HepG2 (cell line): Measurements from ENCODE around the gene HTRA2. TPM values are rescaled to one million over a fixed set of nuclear protein-coding genes. Genes with fewer than 3 reads are reported as not detected.

Experiments used
- ATM ChIP-seq: fragments of 450-650 bp; IDR thresholded peaks from 2 replicates; pipeline ENCODE4 v1.7.1; 2017; ENCODE audit warnings: mild to moderate bottlenecking, borderline replicate concordance
- CSRNP1 ChIP-seq: sonication (generic); formaldehyde crosslinking; IDR thresholded peaks from 2 replicates; pipeline ENCODE4 v1.8.1; 2023; ENCODE audit warnings: mild to moderate bottlenecking, missing genetic modification reagents
- EED ChIP-seq: sonication (generic); formaldehyde crosslinking; IDR thresholded peaks from 2 replicates; pipeline ENCODE4 v1.5.0; 2020; ENCODE audit warnings: mild to moderate bottlenecking, missing genetic modification reagents
- ESRRA ChIP-seq: sonication (generic); formaldehyde crosslinking; IDR thresholded peaks from 2 replicates; pipeline ENCODE4 v1.5.1; 2020; ENCODE audit warnings: mild to moderate bottlenecking, low read depth, missing genetic modification reagents
- KDM5B ChIP-seq: sonication (generic); formaldehyde crosslinking; IDR thresholded peaks from 2 replicates; pipeline ENCODE4 v1.4.0; 2020; ENCODE audit warnings: missing genetic modification reagents, mild to moderate bottlenecking, borderline replicate concordance
- MAFK ChIP-seq, 2 experiments: IDR thresholded peaks in 1 of 2; conservative IDR thresholded peaks in 1 of 2; 2 replicates each; pipeline ENCODE4 v1.6.1; 2011; ENCODE audit warnings: improper control_type of control experiment in 2 of 2, low read length in 2 of 2
- NFRKB ChIP-seq: fragments of 450-650 bp; IDR thresholded peaks from 2 replicates; pipeline ENCODE4 v1.6.1; 2017
- NPAS2 ChIP-seq: sonication (generic); formaldehyde crosslinking; IDR thresholded peaks from 2 replicates; pipeline ENCODE4 v1.8.0; 2022; ENCODE audit warnings: mild to moderate bottlenecking, missing genetic modification reagents, borderline replicate concordance
- NR2F1 ChIP-seq, 2 experiments: fragments of 450-650 bp in 1 of 2; formaldehyde crosslinking in 1 of 2; IDR thresholded peaks; 2 replicates each; pipeline versions ENCODE4 v1.5.0 to v1.6.1; 2016 to 2020; ENCODE audit warnings: mild to moderate bottlenecking in 1 of 2, missing compliant biosample characterization in 1 of 2, missing genetic modification reagents in 1 of 2, moderate library complexity in 1 of 2
- PLRG1 ChIP-seq: fragments of 450-650 bp; conservative IDR thresholded peaks from 2 replicates; pipeline ENCODE4 v1.6.1; 2016
- TFDP2 ChIP-seq: sonication (generic); formaldehyde crosslinking; IDR thresholded peaks from 2 replicates; pipeline ENCODE4 v1.4.0; 2020; ENCODE audit warnings: missing genetic modification reagents
- ZBTB43 ChIP-seq: sonication (generic); formaldehyde crosslinking; conservative IDR thresholded peaks from 2 replicates; pipeline ENCODE4 v1.4.0; 2020; ENCODE audit warnings: missing genetic modification reagents
- ZNF101 ChIP-seq: sonication (generic); formaldehyde crosslinking; IDR thresholded peaks from 2 replicates; pipeline ENCODE4 v1.4.0; 2020; ENCODE audit warnings: mild to moderate bottlenecking, low read depth, missing genetic modification reagents, borderline replicate concordance
- ZNF18 ChIP-seq: sonication (generic); formaldehyde crosslinking; IDR thresholded peaks from 2 replicates; pipeline ENCODE4 v1.8.0; 2022; ENCODE audit warnings: mild to moderate bottlenecking, missing genetic modification reagents; ENCODE audit not compliant: insufficient replicate concordance
- ZNF180 ChIP-seq: sonication (generic); formaldehyde crosslinking; IDR thresholded peaks from 2 replicates; pipeline ENCODE4 v1.4.0; 2020; ENCODE audit warnings: low read depth, missing genetic modification reagents, borderline replicate concordance
- ZNF256 ChIP-seq: sonication (generic); formaldehyde crosslinking; conservative IDR thresholded peaks from 2 replicates; pipeline ENCODE4 v1.4.0; 2020; ENCODE audit warnings: missing genetic modification reagents
- ZNF451 ChIP-seq: sonication (generic); formaldehyde crosslinking; IDR thresholded peaks from 2 replicates; pipeline ENCODE4 v1.5.0; 2020; ENCODE audit warnings: mild to moderate bottlenecking, missing genetic modification reagents
- ZNF589 ChIP-seq: sonication (generic); formaldehyde crosslinking; conservative IDR thresholded peaks from 2 replicates; pipeline ENCODE4 v1.8.0; 2022; ENCODE audit warnings: mild to moderate bottlenecking, moderate library complexity, missing genetic modification reagents
- ZNF704 ChIP-seq: sonication (generic); formaldehyde crosslinking; IDR thresholded peaks from 2 replicates; pipeline ENCODE4 v1.8.1; 2023; ENCODE audit warnings: mild to moderate bottlenecking, inconsistent platforms, moderate library complexity, missing genetic modification reagents, borderline replicate concordance
- ZNF713 ChIP-seq: sonication (generic); formaldehyde crosslinking; IDR thresholded peaks from 2 replicates; pipeline ENCODE4 v1.4.0; 2020; ENCODE audit warnings: mild to moderate bottlenecking, missing genetic modification reagents
- ZNF777 ChIP-seq: sonication (generic); formaldehyde crosslinking; IDR thresholded peaks from 2 replicates; pipeline ENCODE4 v1.4.0; 2020; ENCODE audit warnings: missing genetic modification reagents
- polyA plus RNA-seq, 8 experiments: library from polyadenylated mRNA; depleted of rRNA in 3 of 8; stranded (reverse) in 7 of 8; unstranded in 1 of 8; fragments of >200 nt; fragmentation: Illumina TruSeq in 4 of 8; extraction: Trizol in 4 of 8; gene quantifications; 2 replicates each; pipeline versions ENCODE4 v1.2.1 to v1.2.3, GENCODE V29; 2011 to 2016; ENCODE audit warnings: low read depth in 4 of 8, missing spikeins in 1 of 8, mixed read lengths in 1 of 8; ENCODE audit not compliant: insufficient read depth in 1 of 8
- total RNA-seq, 5 experiments: library from RNA; depleted of rRNA; stranded (reverse); fragments of >200 nt; fragmentation: Illumina TruSeq; extraction: Trizol; gene quantifications; 2 replicates each; pipeline ENCODE4 v1.2.3, GENCODE V29; 2016; ENCODE audit warnings: low read depth in 1 of 5

The HTRA2 gene
- total and polyA plus RNA-seq, 2 of the 13 experiments (the other 11 are each of a cell fraction or from before 2014, with no cell fraction given): 47.7 to 50.3 TPM

GRCh38 chr2:74525717-74526648 is 3.8 kb upstream of the HTRA2 start, which contains the start of gene DQX1 (continued):
- TF ChIP-seq TFDP2 (CRISPR knock-in tag) (peak; percentile 37; the same call in 1 of the 2 replicates), ZNF704 (CRISPR knock-in tag) (no peak), MAFK (conservative IDR thresholded peaks at IDR 0.05 in 1 of 2, IDR thresholded peaks at IDR 0.05 in 1 of 2; ENCODE audit: low read length in 2 of 2) (0 out of 4 replicates have a peak, but pooled peaks of 1 of the 2 experiments have one; percentile 0), ZNF18 (CRISPR knock-in tag) (peak; percentile 75), ZNF256 (CRISPR knock-in tag) (no peak), KDM5B (CRISPR knock-in tag) (0 out of 2 replicates have a peak, but pooled peaks have one; percentile 7), ZNF777 (CRISPR knock-in tag) (no peak), NR2F1 (CRISPR knock-in tag; IDR thresholded peaks at IDR 0.05) (no peak), ZNF451 (no peak), ZNF101 (CRISPR knock-in tag) (no peak), NFRKB (no peak), CSRNP1 (CRISPR knock-in tag) (no peak; the same call in 1 of the 2 replicates), ZNF713 (CRISPR knock-in tag) (no peak), ZBTB43 (CRISPR knock-in tag) (no peak; the same call in 1 of the 2 replicates), ZNF180 (CRISPR knock-in tag) (no peak), ATM (no peak), EED (CRISPR knock-in tag) (0 out of 2 replicates have a peak, but pooled peaks have one; percentile 57), ESRRA (peak; percentile 53; the same call in 1 of the 2 replicates), ZNF589 (CRISPR knock-in tag) (no peak; the same call in 1 of the 2 replicates), NPAS2 (CRISPR knock-in tag) (no peak), PLRG1 (no peak)
